Smooth muscle cell of the coronary artery (primary cell): ENCODE results near the gene ARL16. TPM values are rescaled to one million over a fixed set of nuclear protein-coding genes. Genes with fewer than 3 reads are reported as not detected.

Experiments used
- total RNA-seq: library from RNA; depleted of rRNA; stranded (reverse); fragments of >200 nt; gene quantifications from 2 replicates; pipeline ENCODE4 v1.2.3, GENCODE V29; 2014; ENCODE audit warnings: low replicate concordance

The ARL16 gene, protein sequence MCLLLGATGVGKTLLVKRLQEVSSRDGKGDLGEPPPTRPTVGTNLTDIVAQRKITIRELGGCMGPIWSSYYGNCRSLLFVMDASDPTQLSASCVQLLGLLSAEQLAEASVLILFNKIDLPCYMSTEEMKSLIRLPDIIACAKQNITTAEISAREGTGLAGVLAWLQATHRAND
- total RNA-seq, result 16.7 and 42.8 TPM in 2 replicates

GRCh38 chr17:81683584-81684441 is at the start of gene ARL16, which contains the start of gene HGS:
ARL16 (minus strand) TSS chr17:81683797; CDS start chr17:81683753, 44 bp downstream.
HGS (plus strand) TSS chr17:81684011; CDS start chr17:81684067, 56 bp downstream.

GRCh38 chr17:81711814-81712467 is 28.3 kb upstream of the ARL16 start, which contains the start of gene SLC25A10:
SLC25A10 (plus strand) TSS chr17:81712284; CDS start chr17:81712427, 143 bp downstream.

DNA sequence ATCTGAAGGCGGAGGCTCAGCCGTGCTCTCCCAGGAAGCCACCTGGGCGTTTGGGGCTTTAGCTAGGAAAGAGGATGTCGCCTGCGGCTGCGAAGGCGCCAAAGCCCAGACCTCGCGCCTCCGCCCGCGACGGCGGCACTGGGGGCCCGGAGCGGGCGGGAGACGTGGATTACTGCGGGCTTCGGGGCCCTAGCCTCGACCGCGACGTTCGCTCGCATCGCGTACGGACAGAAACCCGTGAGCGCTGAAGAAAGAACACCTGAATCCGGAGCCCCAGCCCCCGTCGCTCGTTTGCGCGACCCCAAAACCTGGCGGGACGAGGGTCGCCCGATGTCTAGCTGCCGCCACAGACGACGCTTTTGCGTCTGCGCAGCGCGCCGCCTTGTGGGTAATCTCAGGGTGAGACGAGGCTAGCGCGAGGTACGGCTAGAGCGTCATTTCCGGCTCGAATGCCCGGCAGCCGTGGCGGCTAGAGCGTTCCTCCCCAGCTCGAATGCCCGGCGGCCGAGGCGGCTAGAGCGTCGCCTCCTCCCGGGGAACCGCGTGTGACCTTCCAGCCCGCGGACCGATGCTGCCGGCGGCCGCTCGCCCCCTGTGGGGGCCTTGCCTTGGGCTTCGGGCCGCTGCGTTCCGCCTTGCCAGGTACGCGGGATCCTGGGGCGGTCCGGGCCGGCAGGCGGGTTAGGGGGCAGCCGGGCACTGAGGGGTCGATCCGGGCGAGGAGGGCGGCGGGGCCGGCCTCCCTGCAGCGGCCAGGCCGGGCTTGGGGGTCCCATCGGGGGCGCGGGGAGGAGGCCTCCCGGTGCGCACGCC is 19.5 kb upstream of the ARL16 start, which contains the start of gene MRPL12:
Gene MRPL12 (plus strand): TSS at position 434 of the 813 bp plus-strand sequence. CDS start 135 bp downstream, at position 569.

DNA sequence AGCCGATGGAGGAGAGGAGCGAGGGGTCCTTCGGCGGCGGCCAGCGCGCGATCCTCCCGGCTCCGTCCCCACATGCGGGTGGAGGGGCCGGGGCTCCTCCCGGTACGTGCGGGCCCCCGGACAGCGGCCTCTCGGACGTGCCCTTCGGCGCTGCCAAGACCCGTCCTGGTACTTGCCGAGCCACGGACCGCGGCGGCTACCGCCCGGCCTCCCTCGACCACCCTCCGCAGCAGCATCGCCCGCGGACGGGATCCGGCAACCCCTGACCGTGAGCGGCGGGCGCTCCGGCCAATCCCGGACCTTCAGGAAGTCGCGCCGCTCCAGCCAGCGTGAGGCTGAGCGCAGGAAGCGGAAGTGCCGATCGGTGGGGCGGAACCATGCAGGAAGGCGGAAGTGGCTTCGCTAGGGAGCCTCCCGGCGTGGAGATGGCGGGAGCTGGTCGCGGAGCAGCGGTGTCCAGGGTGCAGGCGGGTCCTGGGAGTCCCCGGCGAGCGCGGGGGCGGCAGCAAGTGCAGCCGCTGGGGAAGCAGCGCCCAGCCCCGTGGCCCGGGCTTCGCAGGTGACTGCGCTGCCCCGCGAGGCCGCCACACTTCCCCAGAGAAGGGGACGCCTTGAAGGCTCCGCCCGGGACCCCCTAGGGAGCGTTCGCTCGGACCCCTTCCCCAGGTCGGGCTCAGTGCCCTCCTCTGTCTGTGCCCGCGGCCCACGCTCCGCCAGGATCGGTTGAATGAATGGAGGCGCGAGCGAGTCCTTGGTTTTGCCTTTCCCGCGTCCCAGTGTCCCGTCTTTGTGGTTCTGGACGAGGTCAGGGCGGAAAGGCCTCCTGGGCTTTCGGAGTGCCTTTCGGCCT is 17.0 kb downstream of the ARL16 start, which contains the start of the genes CCDC137 and OXLD1:
Gene CCDC137 (plus strand): TSS at position 396 of the 850 bp plus-strand sequence. CDS start 30 bp downstream, at position 426.
Gene OXLD1 (minus strand): TSS at position 264 of the 850 bp plus-strand sequence. CDS start 28 bp downstream, at position 236.

DNA sequence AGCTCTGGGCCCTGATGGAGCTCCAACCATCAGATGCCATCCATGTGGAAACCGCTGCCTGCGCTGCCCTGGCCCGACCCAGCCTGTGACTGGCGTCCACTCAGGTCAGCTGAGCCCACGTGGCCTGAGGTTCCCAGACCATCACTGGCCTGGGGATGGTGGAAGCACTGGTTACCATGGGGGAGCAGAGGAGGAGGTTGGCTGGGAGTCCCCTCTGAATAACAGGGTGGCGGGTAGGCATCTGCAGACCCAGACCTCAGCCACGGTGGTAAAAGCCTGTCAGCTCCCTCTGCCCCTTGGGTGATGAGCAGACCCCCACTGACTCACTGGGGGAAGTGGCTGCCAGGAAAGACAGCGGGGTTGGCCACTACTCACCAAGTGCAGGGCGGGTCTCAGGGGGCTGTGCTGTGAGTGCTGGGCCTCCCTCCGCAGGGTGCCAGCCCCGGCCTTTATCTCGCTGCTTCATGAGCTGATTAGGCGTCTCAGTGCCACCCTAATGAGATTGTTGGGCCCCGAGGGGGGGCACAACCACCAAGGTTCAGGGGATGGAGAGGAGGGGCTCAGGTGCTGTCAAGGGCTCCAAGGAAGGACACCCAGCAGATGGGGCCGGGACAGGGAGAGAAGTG is 27.4 kb downstream of the ARL16 start, which contains the start of gene PDE6G:
Gene PDE6G (minus strand): TSS at position 425 of the 626 bp plus-strand sequence. CDS start 3,237 bp downstream, outside the sequence.

GRCh38 chr17:81636505-81637288 is 46.9 kb downstream of the ARL16 start, which contains the start of the genes NPLOC4 and TSPAN10:
NPLOC4 (minus strand) TSS chr17:81637112; CDS start chr17:81636930, 182 bp downstream.
TSPAN10 (plus strand) TSS chr17:81637196; CDS start chr17:81642413, 5,217 bp downstream.

Other genes with a start within 250 kb of the ARL16 start
- gene ACTG1, start 171.0 kb downstream of the ARL16 start, total RNA-seq, result 10,136 and 11,456 TPM in 2 replicates
- 1.1 and 3.2 TPM in 2 replicates for gene FSCN2, start 155.4 kb downstream of the ARL16 start, total RNA-seq
- 14.3 and 23.5 TPM in 2 replicates for gene FAAP100, start 131.4 kb downstream of the ARL16 start, total RNA-seq
- 79.9 and 84.7 TPM in 2 replicates for gene NPLOC4, start 46.7 kb downstream of the ARL16 start, total RNA-seq
- 0.30 and 2.0 TPM in 2 replicates for gene TSPAN10, start 46.6 kb downstream of the ARL16 start, total RNA-seq
- gene PDE6G, start 27.3 kb downstream of the ARL16 start, total RNA-seq, result 0.23 and 0.35 TPM in 2 replicates
- gene OXLD1, start 17.2 kb downstream of the ARL16 start, total RNA-seq, result 26.7 and 35.1 TPM in 2 replicates
- 3.3 and 7.1 TPM in 2 replicates for gene CCDC137, start 17.1 kb downstream of the ARL16 start, total RNA-seq
- 53.1 and 66.2 TPM in 2 replicates for gene HGS, start 214 bp upstream of the ARL16 start, total RNA-seq
- 2.0 and 12.9 TPM in 2 replicates for gene MRPL12, start 19.6 kb upstream of the ARL16 start, total RNA-seq
- 4.7 and 11.3 TPM in 2 replicates for gene SLC25A10, start 28.5 kb upstream of the ARL16 start, total RNA-seq
- gene GCGR, start 120.4 kb upstream of the ARL16 start, total RNA-seq, result not detected in 2 replicates
- 85.4 and 140 TPM in 2 replicates for gene MCRIP1, start 149.5 kb upstream of the ARL16 start, total RNA-seq
- gene PPP1R27, start 151.3 kb upstream of the ARL16 start, total RNA-seq, result 0.15 TPM in 1 of 2 replicates, not detected in the other
- gene P4HB, start 176.7 kb upstream of the ARL16 start, total RNA-seq, result 997 and 1,224 TPM in 2 replicates
- 31.6 and 123 TPM in 2 replicates for gene ARHGDIA, start 187.5 kb upstream of the ARL16 start, total RNA-seq
- gene ALYREF, start 207.8 kb upstream of the ARL16 start, total RNA-seq, result 86.2 and 152 TPM in 2 replicates
- 269 and 333 TPM in 2 replicates for gene ANAPC11, start 207.9 kb upstream of the ARL16 start, total RNA-seq
- 0.23 and 0.38 TPM in 2 replicates for gene NPB, start 218.4 kb upstream of the ARL16 start, total RNA-seq
- gene PCYT2, start 227.6 kb upstream of the ARL16 start, total RNA-seq, result 42.8 and 43.9 TPM in 2 replicates
- gene SIRT7, start 234.4 kb upstream of the ARL16 start, total RNA-seq, result 12.5 and 13.0 TPM in 2 replicates
- gene MAFG, start 243.9 kb upstream of the ARL16 start, total RNA-seq, result 13.7 and 15.0 TPM in 2 replicates